NCI-H2227 (cell line): ENCODE measurements around the gene GAS6.

Experiments
- DNase-seq: peaks from one replicate; lab custom pipeline; 2025; ENCODE audit not compliant: unreplicated experiment; lab: John Stamatoyannopoulos, UW

Gene GAS6

DNA sequence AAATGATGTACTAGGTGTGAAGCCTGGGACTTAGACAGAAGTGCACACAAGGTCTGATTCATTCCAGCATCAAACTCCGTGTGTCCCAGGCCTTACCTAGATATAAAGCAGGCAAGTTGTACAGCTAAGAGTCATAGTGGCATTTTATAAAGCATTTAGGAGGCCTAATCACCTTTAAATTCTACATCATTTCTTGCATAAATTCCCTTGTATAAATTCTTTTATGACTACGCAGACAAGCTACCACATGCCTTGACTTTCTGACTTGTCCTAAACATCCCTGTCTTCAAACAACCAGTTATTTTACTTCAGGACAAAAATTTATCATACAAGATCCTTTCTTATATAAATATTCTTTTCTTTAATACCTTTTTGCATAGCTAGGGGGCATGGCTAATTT is 82.3 kb downstream of the GAS6 start:
- DNase-seq, result no peak

GRCh38 chr13:113777311-113778260 is 86.3 kb downstream of the GAS6 start:
- no peak for DNase-seq

DNA sequence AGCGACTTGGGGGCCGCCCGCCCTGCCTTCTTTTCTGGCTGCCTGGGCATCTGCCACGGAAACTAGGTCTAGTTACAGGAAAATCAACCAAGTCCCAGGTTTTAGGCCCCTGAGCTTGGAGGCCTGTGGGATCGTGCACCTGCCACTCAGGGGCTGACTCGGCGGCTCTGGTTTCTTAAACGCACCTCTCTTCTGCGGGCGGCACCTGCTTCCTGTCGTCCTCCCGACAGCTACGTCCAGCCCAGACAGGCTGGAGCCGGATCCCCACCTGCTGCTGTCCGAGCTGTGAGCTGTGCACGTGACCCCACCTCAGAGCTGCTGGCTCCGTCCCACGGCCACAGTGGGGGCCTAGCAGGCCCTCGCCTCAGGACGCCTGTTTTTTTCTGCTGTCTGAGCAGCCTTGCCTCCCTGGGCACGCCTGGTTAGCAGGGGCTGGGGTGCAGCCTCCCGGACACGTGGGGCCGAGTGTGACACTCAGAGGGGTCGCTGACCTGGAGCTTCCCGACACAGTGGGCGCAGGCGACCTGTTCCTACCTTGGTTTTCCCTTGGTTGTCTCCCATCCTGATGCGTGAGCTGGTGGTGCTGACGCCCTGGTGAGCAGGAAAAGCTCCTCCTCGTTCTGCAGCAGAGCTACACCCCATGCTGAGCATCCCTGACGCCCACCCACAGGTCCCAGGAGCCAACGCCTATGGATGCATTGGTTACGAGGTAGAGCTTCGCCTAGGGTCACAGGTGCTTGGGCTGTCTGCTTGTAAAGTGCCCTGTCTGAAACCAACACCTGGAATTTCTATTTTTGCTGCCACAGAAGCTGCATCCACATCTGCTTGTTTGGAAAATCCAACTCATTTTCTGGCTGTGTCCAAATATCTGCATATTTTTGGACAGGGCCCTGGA is 87.4 kb downstream of the GAS6 start:
- no peak for DNase-seq

GRCh38 chr13:113775451-113776145 is 88.3 kb downstream of the GAS6 start:
- no peak for DNase-seq

- DNase-seq, result no peak
Measured at GRCh38 chr13:113774177-113775107, 89.4 kb downstream of the GAS6 start.

DNA sequence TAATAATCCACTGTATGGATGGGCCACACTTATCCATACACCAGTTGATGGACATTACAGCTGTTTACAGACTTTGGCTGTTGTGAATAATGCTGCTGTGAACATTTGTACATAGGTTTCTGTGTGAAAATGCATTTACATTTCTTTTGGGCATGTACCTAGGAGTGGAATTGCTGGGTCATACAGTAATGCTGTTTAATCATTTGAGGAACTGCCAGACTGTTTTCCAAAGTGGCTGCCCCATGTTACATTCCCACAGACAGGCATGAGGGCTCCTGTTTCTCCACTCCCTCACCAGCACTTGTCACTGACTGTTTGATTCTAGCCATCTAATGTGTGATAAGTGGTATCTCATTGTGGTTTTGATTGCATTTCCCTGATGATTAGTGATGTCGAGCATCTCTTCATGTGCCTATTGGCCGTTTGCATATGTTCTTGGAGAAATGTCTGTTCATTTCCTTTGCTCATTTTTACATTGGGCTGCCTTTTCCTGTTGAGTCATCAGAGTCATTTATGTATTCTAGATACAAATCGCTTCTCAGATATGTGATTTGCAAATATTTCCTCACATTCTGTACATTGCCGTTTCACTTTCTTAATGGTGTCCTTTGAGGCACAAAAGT is 92.1 kb downstream of the GAS6 start:
- DNase-seq, result no peak

DNA sequence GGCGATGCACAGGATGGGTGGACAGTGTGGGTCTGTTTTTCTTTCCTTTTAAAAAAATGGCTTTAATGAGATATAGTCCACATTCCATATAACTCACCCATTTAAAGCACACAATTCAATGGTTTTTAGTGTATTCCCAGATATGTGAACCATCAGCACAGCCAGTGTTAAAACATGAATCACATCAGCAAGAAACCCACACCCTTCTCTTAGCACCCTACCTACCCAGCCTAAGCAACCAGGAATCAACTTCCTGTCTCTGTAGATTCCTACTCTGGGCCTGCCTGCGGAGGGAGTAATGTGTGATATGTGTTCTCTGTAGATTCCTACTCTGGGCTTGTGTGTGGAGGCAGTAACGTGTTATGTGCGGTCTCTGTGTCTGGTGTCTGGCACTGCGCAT is 92.9 kb downstream of the GAS6 start:
- DNase-seq, result no peak
